MG63 (cell line): ENCODE measurements around the gene MTX3. TPM values are rescaled to one million over a fixed set of nuclear protein-coding genes. Genes with fewer than 3 reads are reported as not detected.

Experiments used
- DNase-seq: peaks from one replicate; pipeline ENCODE4 v3.0.0-alpha.2; 2020
- H3K27me3 ChIP-seq: fragments of 250-450 bp; sonication (Bioruptor Pico); 2 replicates; pipeline ENCODE4 v1.5.1; 2020; ENCODE audit warnings: mild to moderate bottlenecking, moderate library complexity
- H3K36me3 ChIP-seq: fragments of 250-450 bp; sonication (Bioruptor Pico); 2 replicates; pipeline ENCODE4 v1.5.1; 2020; ENCODE audit warnings: mild to moderate bottlenecking, moderate library complexity
- H3K4me3 ChIP-seq: fragments of 250-450 bp; sonication (Bioruptor Pico); 2 replicates; pipeline ENCODE4 v1.5.1; 2020; ENCODE audit warnings: mild to moderate bottlenecking, moderate library complexity
- H3K9me3 ChIP-seq: fragments of 250-450 bp; sonication (Bioruptor Pico); 2 replicates; pipeline ENCODE4 v1.5.1; 2020; ENCODE audit warnings: mild to moderate bottlenecking, moderate library complexity
- total RNA-seq: library from RNA; depleted of rRNA; stranded (reverse); fragments of >200 nt; shearing (Covaris generic); gene quantifications from 2 replicates; pipeline ENCODE4 v1.2.3, GENCODE V29; 2014; ENCODE audit warnings: low replicate concordance

MTX3 gene
- total RNA-seq, 1 experiment from 2014 or later: 3.4 TPM

GRCh38 chr5:79961716-79962574, 29.1 kb downstream of the MTX3 start:
- DNase-seq: no peak
- Histone ChIP-seq H3K9me3 (no peaks in the 10 kb centered on the region), H3K36me3 (no peaks in the 10 kb centered on the region), H3K27me3 (no peaks in the 10 kb centered on the region), H3K4me3 (no peak overlapping the region)

GRCh38 chr5:79959407-79959806, 31.7 kb downstream of the MTX3 start:
- Histone ChIP-seq H3K9me3 (no peaks in the 10 kb centered on the region), H3K36me3 (no peaks in the 10 kb centered on the region), H3K27me3 (no peaks in the 10 kb centered on the region), H3K4me3 (no peak overlapping the region)
- no peak for DNase-seq

GRCh38 chr5:79955941-79956670, 35.0 kb downstream of the MTX3 start:
- DNase-seq: peak; percentile 95

GRCh38 chr5:79955356-79955895, 35.6 kb downstream of the MTX3 start:
- H3K27me3 ChIP-seq: no peaks in the 10 kb centered on the region
- no peaks in the 10 kb centered on the region for H3K9me3 ChIP-seq
- DNase-seq: no peak
- no peak overlapping the region for H3K4me3 ChIP-seq
- H3K36me3 ChIP-seq: no peaks in the 10 kb centered on the region

More at GRCh38 chr5:79955941-79956670, 35.0 kb downstream of the MTX3 start:
- Histone ChIP-seq H3K9me3 (no peaks in the 10 kb centered on the region), H3K27me3 (no peaks in the 10 kb centered on the region), H3K36me3 (no peaks in the 10 kb centered on the region), H3K4me3 (no peak overlapping the region)

GRCh38 chr5:79954620-79955019, 36.4 kb downstream of the MTX3 start:
- Histone ChIP-seq H3K27me3 (no peaks in the 10 kb centered on the region), H3K36me3 (no peaks in the 10 kb centered on the region), H3K4me3 (no peak overlapping the region), H3K9me3 (no peaks in the 10 kb centered on the region)
- peak; percentile 44 for DNase-seq

GRCh38 chr5:79947567-79947966, 43.5 kb downstream of the MTX3 start:
- H3K4me3 ChIP-seq: no peak overlapping the region
- H3K9me3 ChIP-seq: no peaks in the 10 kb centered on the region
- no peak for DNase-seq
- H3K27me3 ChIP-seq: no peaks in the 10 kb centered on the region
- H3K36me3 ChIP-seq: no peaks in the 10 kb centered on the region

GRCh38 chr5:79938468-79938867, 52.6 kb downstream of the MTX3 start:
- no peak for DNase-seq
- H3K27me3 ChIP-seq: no peaks in the 10 kb centered on the region
- H3K4me3 ChIP-seq: no peak overlapping the region
- no peaks in the 10 kb centered on the region for H3K9me3 ChIP-seq
- H3K36me3 ChIP-seq: no peaks in the 10 kb centered on the region

- DNase-seq: no peak
- H3K27me3 ChIP-seq: no peaks in the 10 kb centered on the region
- H3K4me3 ChIP-seq: no peak overlapping the region
- H3K36me3 ChIP-seq: no peaks in the 10 kb centered on the region
- H3K9me3 ChIP-seq: no peaks in the 10 kb centered on the region
These were observed 54.3 kb downstream of the MTX3 start for GRCh38 chr5:79936646-79937216.

- H3K27me3 ChIP-seq: no peaks in the 10 kb centered on the region
- no peak for DNase-seq
- H3K9me3 ChIP-seq: no peaks in the 10 kb centered on the region
- H3K4me3 ChIP-seq: no peak overlapping the region
- H3K36me3 ChIP-seq: no peaks in the 10 kb centered on the region
These were observed 54.9 kb downstream of the MTX3 start for GRCh38 chr5:79936002-79936645.

GRCh38 chr5:79934681-79935080, 56.4 kb downstream of the MTX3 start:
- DNase-seq: no peak
- Histone ChIP-seq H3K9me3 (no peaks in the 10 kb centered on the region), H3K27me3 (no peaks in the 10 kb centered on the region), H3K4me3 (no peak overlapping the region), H3K36me3 (no peaks in the 10 kb centered on the region)

GRCh38 chr5:79932510-79933504, 58.3 kb downstream of the MTX3 start:
- Histone ChIP-seq H3K9me3 (no peaks in the 10 kb centered on the region), H3K36me3 (no peaks in the 10 kb centered on the region), H3K4me3 (no peak overlapping the region), H3K27me3 (no peaks in the 10 kb centered on the region)
- no peak for DNase-seq

GRCh38 chr5:79931866-79932265, 59.2 kb downstream of the MTX3 start:
- no peaks in the 10 kb centered on the region for H3K36me3 ChIP-seq
- no peaks in the 10 kb centered on the region for H3K9me3 ChIP-seq
- no peaks in the 10 kb centered on the region for H3K27me3 ChIP-seq
- no peak for DNase-seq
- H3K4me3 ChIP-seq: no peak overlapping the region

GRCh38 chr5:79931409-79931808, 59.7 kb downstream of the MTX3 start:
- Histone ChIP-seq H3K9me3 (no peaks in the 10 kb centered on the region), H3K36me3 (no peaks in the 10 kb centered on the region), H3K4me3 (no peak overlapping the region), H3K27me3 (no peaks in the 10 kb centered on the region)
- DNase-seq: no peak

GRCh38 chr5:79929095-79929494, 62.0 kb downstream of the MTX3 start:
- DNase-seq: no peak

More at GRCh38 chr5:79929095-79929494, 62.0 kb downstream of the MTX3 start:
- no peaks in the 10 kb centered on the region for H3K9me3 ChIP-seq
- H3K4me3 ChIP-seq: no peak overlapping the region
- H3K27me3 ChIP-seq: no peaks in the 10 kb centered on the region
- H3K36me3 ChIP-seq: no peaks in the 10 kb centered on the region
